ENCODE data around the gene GSS. TPM values are rescaled to one million over a fixed set of nuclear protein-coding genes. Genes with fewer than 3 reads are reported as not detected.

The GSS gene
- 131 and 138 TPM in 2 replicates for total RNA-seq (2021)
- percentile 77 among the genes with signal in this experiment for Bru-seq, nascent RNA
- BruChase-seq, experiment 1, labeled RNA remaining after a 2-hour chase: percentile 68 among the genes with signal in this experiment
- BruChase-seq, experiment 2, labeled RNA remaining after a 6-hour chase: percentile 78 among the genes with signal in this experiment
- long read RNA-seq, transcript GSS-201 (13 exons, 1,919 nt): major isoform, 152 of 203 reads
- long read RNA-seq, partial matches to known transcripts: 18 of 203 reads
- long read RNA-seq, other reads (novel, unspliced or antisense): 29 of 203 reads

DNA sequence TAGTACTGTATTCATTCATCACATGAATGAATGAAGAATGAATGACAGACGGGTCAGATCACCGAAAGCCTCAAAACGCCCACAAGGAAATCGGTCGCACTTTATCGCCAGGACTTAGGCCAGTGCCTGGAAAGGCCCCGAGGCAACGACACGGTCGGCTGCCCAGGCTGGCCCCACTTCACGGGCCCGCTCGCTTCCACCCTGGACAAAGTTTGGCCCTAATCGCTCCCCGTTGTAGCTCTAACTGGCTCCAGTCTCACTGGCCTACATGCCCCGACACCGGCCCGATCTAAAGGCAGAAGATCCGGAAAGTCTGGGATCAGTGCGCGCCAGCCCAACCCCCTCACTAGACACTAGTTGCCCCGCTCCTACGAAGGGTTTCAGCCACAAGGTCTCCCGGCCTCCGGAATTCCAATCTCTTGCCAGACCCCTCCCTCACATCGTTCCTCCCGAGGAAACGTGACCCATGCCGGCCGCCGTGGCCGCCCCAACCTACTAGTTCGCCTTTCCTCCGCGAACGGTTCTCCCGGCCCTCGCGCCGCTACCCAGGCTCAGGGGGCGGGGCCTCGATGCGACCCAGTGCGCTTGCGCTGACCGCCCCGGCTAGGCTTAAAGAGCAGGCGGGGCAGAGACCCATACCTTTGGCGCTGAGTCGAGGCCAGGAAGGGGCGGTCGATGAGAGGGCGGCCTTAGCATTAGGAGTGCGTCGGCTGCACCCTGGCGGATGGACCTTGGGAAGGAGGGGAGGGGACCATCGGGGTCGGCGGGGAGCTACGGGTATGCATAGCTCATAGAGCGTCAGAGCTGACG is at the start of gene GSS, which contains the start of gene MYH7B:
GSS (minus strand) TSS at position 576 of the 810 bp plus-strand sequence. CDS start 3,954 bp downstream, outside the sequence.
MYH7B (plus strand) TSS at position 638 of the 810 bp plus-strand sequence. CDS start 22,138 bp downstream, outside the sequence.
- Histone ChIP-seq H2AFZ (peak within 1 kb of the TSS; percentile 80), H3K9me2 (ENCODE audit: insufficient read depth) (no peaks in the 10 kb centered on the region), H3K9me3 (ENCODE audit: insufficient read depth, low read depth) (no peaks in the 10 kb centered on the region), H3F3A (ENCODE audit: insufficient read depth, low read depth) (peaks cover 19% of the 10 kb centered on the region), H3K4me3 (peak within 1 kb of the TSS; percentile 69), H3K36me3 (ENCODE audit: low read depth) (0 out of 2 replicates have a peak, but pooled peaks cover 2% of the 10 kb centered on the region), H3K4me2 (peak within 1 kb of the TSS; percentile 100), H3K27me3 (ENCODE audit: insufficient read depth, low read depth) (no peaks in the 10 kb centered on the region), H4K20me1 (ENCODE audit: insufficient read depth) (no peaks in the 10 kb centered on the region), H3K4me1 (replicated peaks; ENCODE audit: insufficient read depth) (peaks cover 40% of the 10 kb centered on the region), H3K27ac (peak within 1 kb of the TSS; percentile 87), H3K79me2 (ENCODE audit: low read depth) (peaks cover 25% of the 10 kb centered on the region)
- peak; percentile 89 to 99 for DNase-seq
- intact Hi-C loops (cut with micrococcal nuclease; ENCODE audit: unreplicated experiment): loop anchor here (1.0 to 5.0 kb wide), 3 partner anchors 48 to 123 kb away; partner anchors contain the start of gene ACSS2
- ChIA-PET CTCF (interaction anchor here (0.5 to 1.5 kb wide), 6 partner anchors 78 to 308 kb away, joined by 3 to 20 read pairs (median 5); partner anchors contain the start of gene GGT7), POLR2A (ENCODE audit: unreplicated experiment) (interaction anchor here (0.5 to 1.2 kb wide), 9 partner anchors 12 to 203 kb away, joined by 3 to 17 read pairs (median 5); partner anchors contain the start of gene ACSS2)
- TF ChIP-seq, protein P1, sequence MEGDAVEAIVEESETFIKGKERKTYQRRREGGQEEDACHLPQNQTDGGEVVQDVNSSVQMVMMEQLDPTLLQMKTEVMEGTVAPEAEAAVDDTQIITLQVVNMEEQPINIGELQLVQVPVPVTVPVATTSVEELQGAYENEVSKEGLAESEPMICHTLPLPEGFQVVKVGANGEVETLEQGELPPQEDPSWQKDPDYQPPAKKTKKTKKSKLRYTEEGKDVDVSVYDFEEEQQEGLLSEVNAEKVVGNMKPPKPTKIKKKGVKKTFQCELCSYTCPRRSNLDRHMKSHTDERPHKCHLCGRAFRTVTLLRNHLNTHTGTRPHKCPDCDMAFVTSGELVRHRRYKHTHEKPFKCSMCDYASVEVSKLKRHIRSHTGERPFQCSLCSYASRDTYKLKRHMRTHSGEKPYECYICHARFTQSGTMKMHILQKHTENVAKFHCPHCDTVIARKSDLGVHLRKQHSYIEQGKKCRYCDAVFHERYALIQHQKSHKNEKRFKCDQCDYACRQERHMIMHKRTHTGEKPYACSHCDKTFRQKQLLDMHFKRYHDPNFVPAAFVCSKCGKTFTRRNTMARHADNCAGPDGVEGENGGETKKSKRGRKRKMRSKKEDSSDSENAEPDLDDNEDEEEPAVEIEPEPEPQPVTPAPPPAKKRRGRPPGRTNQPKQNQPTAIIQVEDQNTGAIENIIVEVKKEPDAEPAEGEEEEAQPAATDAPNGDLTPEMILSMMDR (conservative IDR thresholded peaks at IDR 0.05): peak; percentile 61
- no peak for TF ChIP-seq EZH2 (IDR thresholded peaks at IDR 0.05; ENCODE audit: low read depth)
- TSS peak; percentile 75 for BruUV-seq (replicated peaks)

DNA sequence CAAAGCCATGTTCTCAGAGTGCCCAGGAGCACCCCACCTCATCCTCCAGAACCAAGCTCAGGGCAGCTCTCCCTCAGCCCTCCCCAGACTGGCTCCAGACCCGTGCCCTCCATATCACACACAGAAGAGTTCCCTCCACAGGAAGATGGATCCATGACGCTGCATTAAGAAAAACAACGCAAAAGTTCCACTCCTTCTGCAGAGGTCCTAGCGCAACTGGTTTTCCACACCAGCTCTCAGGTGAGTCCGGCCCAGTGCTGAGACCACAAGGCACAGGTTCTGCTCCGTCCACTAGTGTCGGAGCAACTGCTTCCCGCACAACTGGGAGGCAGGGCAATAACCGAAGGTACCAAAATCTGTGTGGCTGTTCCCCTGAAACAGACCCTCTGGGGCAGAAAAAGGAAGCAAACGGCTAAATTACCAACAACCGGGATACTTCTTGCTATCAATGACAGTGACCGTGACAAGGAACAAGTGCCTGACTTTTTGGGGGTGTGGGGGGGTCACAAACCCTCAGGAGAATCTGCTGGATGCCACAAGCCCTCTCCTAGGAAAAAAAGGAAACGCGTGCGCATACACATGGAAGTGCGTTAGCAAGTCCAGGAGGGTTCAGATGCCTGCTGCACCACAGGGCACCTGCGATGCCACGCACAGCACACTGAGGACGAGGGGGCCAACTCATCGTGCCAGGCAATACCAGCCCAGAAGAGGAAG is 49.3 kb upstream of the GSS start:
- Histone ChIP-seq H3K4me1 (replicated peaks; ENCODE audit: insufficient read depth) (no peaks in the 10 kb centered on the region), H3K9me2 (ENCODE audit: insufficient read depth) (no peaks in the 10 kb centered on the region), H4K20me1 (ENCODE audit: insufficient read depth) (no peaks in the 10 kb centered on the region), H3K79me2 (ENCODE audit: low read depth) (no peaks in the 10 kb centered on the region), H3K9me3 (ENCODE audit: insufficient read depth, low read depth) (no peaks in the 10 kb centered on the region), H3K4me3 (no peak overlapping the region), H3K27me3 (ENCODE audit: insufficient read depth, low read depth) (no peaks in the 10 kb centered on the region), H3K4me2 (no peak overlapping the region), H3K36me3 (ENCODE audit: low read depth) (peaks cover 6% of the 10 kb centered on the region; the same call in 1 of the 2 replicates), H2AFZ (no peak overlapping the region), H3K27ac (no peak overlapping the region), H3F3A (ENCODE audit: insufficient read depth, low read depth) (no peaks in the 10 kb centered on the region)
- BruUV-seq (replicated peaks): no TSS peak
- POLR2A ChIA-PET (ENCODE audit: unreplicated experiment): no interaction called here
- intact Hi-C loops (cut with micrococcal nuclease; ENCODE audit: unreplicated experiment): no loop called here
- TF ChIP-seq EZH2 (IDR thresholded peaks at IDR 0.05; ENCODE audit: low read depth): no peak
- TF ChIP-seq, protein P1 (conservative IDR thresholded peaks at IDR 0.05): no peak
- DNase-seq: no peak
- CTCF ChIA-PET: no interaction called here
